ENCODE measurements around the gene SLC49A4. TPM values are rescaled to one million over a fixed set of nuclear protein-coding genes. Genes with fewer than 3 reads are reported as not detected.

The SLC49A4 gene
- total and polyA plus RNA-seq, 11 donors, result 5.6 to 25.4 (median 14.4) TPM

DNA sequence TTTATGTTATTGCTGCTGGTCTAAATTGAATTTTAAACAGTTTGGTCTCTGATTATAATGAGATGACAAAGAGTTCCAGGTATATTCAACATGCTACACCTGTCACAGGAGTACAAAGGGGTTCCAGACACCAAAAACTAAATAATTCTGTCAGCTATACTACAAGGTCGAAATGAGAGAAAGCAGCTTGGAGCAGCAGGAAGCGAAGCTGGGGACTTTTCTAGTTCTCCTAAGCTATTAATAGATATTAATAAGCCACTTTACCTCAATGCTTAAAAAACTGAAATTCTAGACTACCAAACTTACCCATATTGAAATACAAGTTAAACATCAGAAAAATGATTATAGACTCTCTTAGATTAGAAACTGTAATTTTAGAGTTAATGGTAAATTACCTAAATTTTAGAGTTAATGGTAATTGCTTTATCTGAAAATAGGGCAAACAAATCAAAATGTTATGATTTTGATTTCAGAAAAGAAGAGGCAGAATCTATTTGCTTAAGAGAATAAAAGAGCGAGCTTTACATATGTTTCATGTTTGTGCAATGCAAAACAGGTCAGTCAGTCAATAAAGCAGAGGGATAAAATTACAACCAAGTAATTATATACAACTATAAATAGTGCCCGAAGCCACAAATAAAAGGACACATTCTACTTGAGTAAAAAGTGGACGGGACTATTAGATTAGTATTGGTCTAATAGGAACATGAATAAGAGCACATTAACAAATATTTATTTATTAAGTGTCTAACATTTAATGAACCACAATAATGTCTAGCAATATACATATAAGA, 18.0 kb upstream of the SLC49A4 start:
- TF ChIP-seq, protein P1, sequence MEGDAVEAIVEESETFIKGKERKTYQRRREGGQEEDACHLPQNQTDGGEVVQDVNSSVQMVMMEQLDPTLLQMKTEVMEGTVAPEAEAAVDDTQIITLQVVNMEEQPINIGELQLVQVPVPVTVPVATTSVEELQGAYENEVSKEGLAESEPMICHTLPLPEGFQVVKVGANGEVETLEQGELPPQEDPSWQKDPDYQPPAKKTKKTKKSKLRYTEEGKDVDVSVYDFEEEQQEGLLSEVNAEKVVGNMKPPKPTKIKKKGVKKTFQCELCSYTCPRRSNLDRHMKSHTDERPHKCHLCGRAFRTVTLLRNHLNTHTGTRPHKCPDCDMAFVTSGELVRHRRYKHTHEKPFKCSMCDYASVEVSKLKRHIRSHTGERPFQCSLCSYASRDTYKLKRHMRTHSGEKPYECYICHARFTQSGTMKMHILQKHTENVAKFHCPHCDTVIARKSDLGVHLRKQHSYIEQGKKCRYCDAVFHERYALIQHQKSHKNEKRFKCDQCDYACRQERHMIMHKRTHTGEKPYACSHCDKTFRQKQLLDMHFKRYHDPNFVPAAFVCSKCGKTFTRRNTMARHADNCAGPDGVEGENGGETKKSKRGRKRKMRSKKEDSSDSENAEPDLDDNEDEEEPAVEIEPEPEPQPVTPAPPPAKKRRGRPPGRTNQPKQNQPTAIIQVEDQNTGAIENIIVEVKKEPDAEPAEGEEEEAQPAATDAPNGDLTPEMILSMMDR (IDR thresholded peaks at IDR 0.05), result no peak
- no peak for TF ChIP-seq POLR2A (IDR thresholded peaks at IDR 0.05)
- DNase-seq (no peak), ATAC-seq (no peak)
- peaks cover 0 to 13% (median 0%) of the 10 kb centered on the region in 9 donors for H3K36me3 ChIP-seq
- H3K9me3 ChIP-seq, result no peaks in the 10 kb centered on the region
- intact Hi-C loops (cut with DNase I), result no loop called here
- no peaks in the 10 kb centered on the region for H3K27me3 ChIP-seq
- H3K4me1 ChIP-seq, result peaks cover 0 to 7% (median 0%) of the 10 kb centered on the region in 12 donors
- H3K27ac ChIP-seq, result no peak overlapping the region
- WGBS, 4 donors, result 45 to 58% (median 55%) methylated on average over 5 of the region's 5 CpGs
- H3K4me3 ChIP-seq, result no peak overlapping the region

GRCh38 chr3:122777563-122777962, 17.3 kb upstream of the SLC49A4 start:
- no peak for ATAC-seq
- Histone ChIP-seq H3K27me3 (no peaks in the 10 kb centered on the region), H3K9me3 (no peaks in the 10 kb centered on the region), H3K36me3 (peaks cover 0 to 13% (median 0%) of the 10 kb centered on the region in 9 donors), H3K4me1 (peaks cover 0 to 6% (median 0%) of the 10 kb centered on the region in 12 donors), H3K27ac (no peak overlapping the region), H3K4me3 (no peak overlapping the region)
- WGBS, 4 donors, result 78 to 82% (median 81%) methylated on average over 3 of the region's 3 CpGs
- intact Hi-C loops (cut with DNase I), result no loop called here
- TF ChIP-seq, protein P1 (IDR thresholded peaks at IDR 0.05), result no peak
- TF ChIP-seq POLR2A (IDR thresholded peaks at IDR 0.05), result no peak
- no peak for DNase-seq

DNA sequence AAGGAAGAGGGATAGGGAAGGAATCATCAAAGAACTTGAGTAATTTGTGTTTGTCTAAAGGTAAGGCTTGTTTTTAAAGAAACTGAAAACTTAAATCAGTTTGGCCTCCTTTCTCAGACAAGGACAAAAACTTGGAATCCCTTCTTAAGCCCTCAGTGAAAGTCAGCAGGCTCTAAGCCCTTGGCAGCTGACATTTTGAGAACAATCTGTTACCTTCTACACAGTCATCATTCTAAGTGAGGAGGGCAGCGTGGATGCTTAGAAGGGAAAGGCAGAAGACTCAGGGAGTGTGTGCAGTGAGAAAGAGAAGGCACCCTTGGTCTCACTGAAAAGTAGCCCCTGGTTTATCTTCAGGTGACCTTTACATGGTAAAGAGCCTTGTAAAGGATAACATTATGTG, 12.1 kb upstream of the SLC49A4 start:
- no peak for ATAC-seq
- H3K27me3 ChIP-seq, result no peaks in the 10 kb centered on the region
- H3K4me1 ChIP-seq, result no peaks in the 10 kb centered on the region
- no peaks in the 10 kb centered on the region for H3K9me3 ChIP-seq
- intact Hi-C loops (cut with DNase I), result no loop called here
- H3K36me3 ChIP-seq, result peaks cover 0 to 12% (median 0%) of the 10 kb centered on the region in 9 donors
- DNase-seq, result no peak
- no peak overlapping the region for H3K4me3 ChIP-seq
- 95 to 100% (median 98%) methylated on average over 1 of the region's 1 CpG for WGBS, 4 donors
- TF ChIP-seq, protein P1 (IDR thresholded peaks at IDR 0.05), result no peak
- TF ChIP-seq POLR2A (IDR thresholded peaks at IDR 0.05), result no peak
- no peak overlapping the region for H3K27ac ChIP-seq

DNA sequence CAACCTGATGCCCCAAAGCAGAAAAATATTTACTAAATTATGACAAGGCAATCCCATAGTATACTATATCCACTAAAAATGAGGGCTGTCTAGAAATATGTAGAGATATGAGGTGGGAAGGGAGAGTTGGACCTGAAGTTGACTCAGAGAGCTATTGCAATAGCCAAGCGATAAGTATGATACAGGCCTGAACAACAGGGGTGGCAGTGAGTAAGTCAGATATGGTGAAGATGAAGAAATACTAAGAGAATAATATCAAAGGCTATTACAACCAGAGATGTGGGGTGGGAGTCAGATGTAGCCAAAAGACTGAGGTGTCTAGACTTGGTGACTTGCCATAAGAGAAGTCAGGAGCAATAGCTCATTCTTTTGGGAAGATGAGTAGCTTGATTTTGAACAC, 10.4 kb upstream of the SLC49A4 start:
- 89 to 97% (median 93%) methylated on average over 1 of the region's 1 CpG for WGBS, 4 donors

More for the DNA sequence above, 10.4 kb upstream of the SLC49A4 start:
- no peak overlapping the region for H3K27ac ChIP-seq
- peaks cover 0 to 12% (median 0%) of the 10 kb centered on the region in 9 donors for H3K36me3 ChIP-seq
- H3K27me3 ChIP-seq, result no peaks in the 10 kb centered on the region
- peaks cover 0 to 16% (median 0%) of the 10 kb centered on the region in 12 donors for H3K4me1 ChIP-seq
- H3K9me3 ChIP-seq, result no peaks in the 10 kb centered on the region
- ATAC-seq, result no peak
- H3K4me3 ChIP-seq, result no peak overlapping the region
- TF ChIP-seq, protein P1 (IDR thresholded peaks at IDR 0.05), result no peak
- no peak for TF ChIP-seq POLR2A (IDR thresholded peaks at IDR 0.05)
- intact Hi-C loops (cut with DNase I), result no loop called here
- DNase-seq, result no peak

Measured in heart left ventricle (tissue), 16 donors.